A549 (cell line): ENCODE measurements around the gene TENM3. TPM values are rescaled to one million over a fixed set of nuclear protein-coding genes. Genes with fewer than 3 reads are reported as not detected.

Experiments
- ATAC-seq, 2 experiments: fragments of 200-7000 bp in 1 of 2; fragments of >200 bp in 1 of 2; cut with Nextera tagmentation in 1 of 2; cut with Tn5 transposase in 1 of 2; 3 replicates each; pipeline versions ENCODE4 v1.8.0 to v1.9.1; 2018 to 2020; ENCODE audit warnings: mild to moderate bottlenecking in 1 of 2, moderate library complexity in 1 of 2
- CTCF ChIA-PET: fragments of 300-600 bp; sonication (Branson Sonifier 250); formaldehyde crosslinking; extraction: SDS; loops from one replicate; lab custom pipeline; 2021; ENCODE audit warnings: antibody characterized with exemption, inconsistent platforms; lab: Yijun Ruan, JAX
- POLR2A ChIA-PET: fragments of 350-600 bp; formaldehyde crosslinking; extraction: SDS; loops from one replicate; lab custom pipeline; 2021; ENCODE audit warnings: antibody characterized with exemption, inconsistent platforms; lab: Yijun Ruan, JAX
- DNase-seq, 2 experiments: peaks; one replicate each; pipeline versions ENCODE4 v3.0.0 to v3.0.0-alpha.2; 2011 to 2016; ENCODE audit warnings: low read depth in 1 of 2, low spot score in 1 of 2
- FAIRE-seq: peaks from 2 replicates; lab custom pipeline; 2011; peaks lifted over from hg19 to GRCh38; lab: Jason Lieb, UNC
- H3K27ac ChIP-seq, 2 experiments: fragments of >200 bp; sonication (Bioruptor Twin); formaldehyde crosslinking; 3 replicates each; pipeline ENCODE4 v1.5.1; 2016 to 2017
- H3K4me1 ChIP-seq: fragments of >200 bp; sonication (Bioruptor Twin); formaldehyde crosslinking; 3 replicates; pipeline ENCODE4 v1.6.1; 2016
- H3K4me2 ChIP-seq: fragments of >200 bp; sonication (Bioruptor Twin); formaldehyde crosslinking; 3 replicates; pipeline ENCODE4 v1.6.1; 2016
- H3K4me3 ChIP-seq: fragments of >200 bp; sonication (Bioruptor Twin); formaldehyde crosslinking; 3 replicates; pipeline ENCODE4 v1.5.1; 2016
- H3K9me3 ChIP-seq: fragments of >200 bp; sonication (Bioruptor Twin); formaldehyde crosslinking; 3 replicates; pipeline ENCODE4 v1.6.1; 2016
- CBX2 ChIP-seq: fragments of 200-600 bp; sonication (generic); IDR thresholded peaks from 2 replicates; pipeline ENCODE4 v1.6.1; 2016; ENCODE audit warnings: low read depth, mild to moderate bottlenecking, borderline replicate concordance
- EP300 ChIP-seq, 2 experiments: fragments of >200 bp; sonication (Bioruptor Twin); formaldehyde crosslinking; IDR thresholded peaks; 2 replicates in 1 of 2; 3 replicates in 1 of 2; pipeline ENCODE4 v1.6.1; 2016 to 2017
- ESRRA ChIP-seq: fragments of 150-350 bp; IDR thresholded peaks from 2 replicates; pipeline ENCODE4 v1.6.1; 2014; ENCODE audit warnings: mild to moderate bottlenecking, low read length, borderline replicate concordance
- FOSL2 ChIP-seq, 2 experiments: fragments of 450-650 bp in 1 of 2; fragments of >200 bp in 1 of 2; sonication (Bioruptor Twin) in 1 of 2; formaldehyde crosslinking; IDR thresholded peaks; 2 replicates each; pipeline versions ENCODE4 v1.5.0 to v1.6.1; 2016 to 2020; ENCODE audit warnings: mild to moderate bottlenecking in 1 of 2, moderate library complexity in 1 of 2
- FOXS1 ChIP-seq: fragments of 250-450 bp; sonication (Bioruptor Pico); IDR thresholded peaks from 2 replicates; pipeline ENCODE4 v1.5.0; 2020; ENCODE audit warnings: mild to moderate bottlenecking, moderate library complexity
- GATA3 ChIP-seq: IDR thresholded peaks from 2 replicates; pipeline ENCODE4 v1.6.1; 2012; ENCODE audit warnings: borderline replicate concordance
- HDAC2 ChIP-seq: fragments of 200-600 bp; sonication (generic); IDR thresholded peaks from 2 replicates; pipeline ENCODE4 v1.6.1; 2016
- HOXA7 ChIP-seq: fragments of 250-450 bp; sonication (Bioruptor Pico); IDR thresholded peaks from 2 replicates; pipeline ENCODE4 v1.5.0; 2020; ENCODE audit warnings: mild to moderate bottlenecking, moderate library complexity
- HOXB13 ChIP-seq: fragments of 250-450 bp; sonication (Bioruptor Pico); IDR thresholded peaks from 2 replicates; pipeline ENCODE4 v1.5.0; 2020; ENCODE audit warnings: low read depth, mild to moderate bottlenecking, moderate library complexity
- KDM5A ChIP-seq: fragments of 200-600 bp; sonication (generic); IDR thresholded peaks from 2 replicates; pipeline ENCODE4 v1.6.1; 2016; ENCODE audit warnings: antibody characterized with exemption, mild to moderate bottlenecking
- NR3C1 ChIP-seq: fragments of >200 bp; sonication (Bioruptor Twin); formaldehyde crosslinking; IDR thresholded peaks from 3 replicates; pipeline ENCODE4 v1.6.1; 2017
- PHF8 ChIP-seq: fragments of 200-600 bp; sonication (generic); IDR thresholded peaks from 2 replicates; pipeline ENCODE4 v1.6.1; 2016; ENCODE audit warnings: low read depth, mild to moderate bottlenecking, antibody characterized with exemption, moderate library complexity, borderline replicate concordance
- RAD21 ChIP-seq, 2 experiments: fragments of >200 bp in 1 of 2; sonication (Bioruptor Twin) in 1 of 2; formaldehyde crosslinking in 1 of 2; IDR thresholded peaks in 1 of 2; conservative IDR thresholded peaks in 1 of 2; 2 replicates in 1 of 2; 3 replicates in 1 of 2; pipeline ENCODE4 v1.6.1; 2012 to 2018; ENCODE audit warnings: inconsistent platforms in 1 of 2
- SREBF2 ChIP-seq: fragments of 450-650 bp; IDR thresholded peaks from 2 replicates; pipeline ENCODE4 v1.6.1; 2014; ENCODE audit warnings: mild to moderate bottlenecking, moderate library complexity
- ZC3H11A ChIP-seq: fragments of 450-650 bp; IDR thresholded peaks from 2 replicates; pipeline ENCODE4 v1.6.1; 2014; ENCODE audit warnings: antibody characterized with exemption, mild to moderate bottlenecking
- ZNF302 ChIP-seq: fragments of 250-450 bp; sonication (Bioruptor Pico); IDR thresholded peaks from 2 replicates; pipeline ENCODE4 v1.9.0; 2021; ENCODE audit warnings: inconsistent platforms, mild to moderate bottlenecking, moderate library complexity
- ZSCAN20 ChIP-seq: fragments of 250-450 bp; sonication (Bioruptor Pico); IDR thresholded peaks from 2 replicates; pipeline ENCODE4 v1.8.0; 2022; ENCODE audit warnings: mild to moderate bottlenecking, moderate library complexity
- WGBS: methylation state at CpG from one replicate; pipeline ENCODE4 v1.1.6; 2017; ENCODE audit errors: missing lambda C conversion rate; 5-methylcytosine and 5-hydroxymethylcytosine counted together
- polyA plus RNA-seq, 4 experiments: library from polyadenylated mRNA; depleted of rRNA in 3 of 4; stranded (reverse); fragments of >200 nt; fragmentation: RNase III in 1 of 4; extraction: RNeasy Plus Mini Kit Qiagen cat#74134 plus additional on column Dnase treatment in 1 of 4; gene quantifications; 2 replicates in 3 of 4; 3 replicates in 1 of 4; pipeline ENCODE4 v1.2.3, GENCODE V29; 2011 to 2017
- TF ChIP-seq, protein P1 (sequence below): fragments of 150-350 bp; IDR thresholded peaks from 2 replicates; pipeline ENCODE4 v1.6.1; 2014; ENCODE audit warnings: low read depth, mild to moderate bottlenecking, low read length
- TF ChIP-seq, protein P2 (sequence below): IDR thresholded peaks from 2 replicates; pipeline ENCODE4 v1.6.1; 2012; ENCODE audit warnings: low read depth, borderline replicate concordance
- TF ChIP-seq, protein P3 (sequence below): fragments of 250-450 bp; sonication (Bioruptor Pico); IDR thresholded peaks from 2 replicates; pipeline ENCODE4 v1.5.0; 2020; ENCODE audit warnings: low read depth, mild to moderate bottlenecking, moderate library complexity
- TF ChIP-seq, protein P4 (sequence below): fragments of 250-450 bp; sonication (Bioruptor Pico); IDR thresholded peaks from 2 replicates; pipeline ENCODE4 v1.5.0; 2021; ENCODE audit warnings: mild to moderate bottlenecking, moderate library complexity, borderline replicate concordance
- TF ChIP-seq, protein P5 (sequence below): fragments of >200 bp; sonication (Bioruptor Twin); formaldehyde crosslinking; IDR thresholded peaks from 3 replicates; pipeline ENCODE4 v1.6.1; 2016
- TF ChIP-seq, protein P6 (sequence below): IDR thresholded peaks from 2 replicates; pipeline ENCODE4 v1.6.1; 2012

Gene TENM3
- polyA plus RNA-seq, 2 of the 4 experiments (the other 2 are of a cell fraction) = 2.4 to 7.3 TPM

DNA sequence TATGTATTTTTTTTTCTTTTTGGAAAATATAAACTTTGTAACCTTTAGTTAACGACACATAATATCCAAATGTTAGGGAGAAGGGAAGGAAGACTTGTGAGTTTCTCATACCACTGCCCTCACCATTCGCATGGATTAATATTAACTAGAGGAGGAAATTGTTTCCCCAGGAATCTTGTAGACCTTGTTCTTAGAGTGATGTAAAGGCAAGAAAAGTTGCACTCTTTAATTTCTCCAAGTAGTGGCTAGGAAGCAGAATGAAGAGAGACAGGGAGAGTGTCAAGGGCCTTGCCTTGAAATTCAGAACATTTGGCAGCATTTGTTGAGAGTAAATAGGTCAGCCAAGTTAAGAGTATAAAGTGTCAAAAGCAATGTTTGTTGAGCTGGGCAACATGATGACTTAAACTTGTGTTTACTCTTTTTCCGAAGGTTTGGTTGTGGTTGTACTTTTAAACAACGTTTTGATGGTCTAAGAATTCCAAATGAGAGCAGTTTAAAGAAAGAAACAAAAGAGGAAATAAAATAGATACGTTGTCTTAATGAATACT lies 105.7 kb downstream of the TENM3 start:
- Histone ChIP-seq H3K4me2 (no peak overlapping the region), H3K4me3 (no peak overlapping the region), H3K4me1 (no peaks in the 10 kb centered on the region), H3K27ac (no peak overlapping the region), H3K9me3 (no peaks in the 10 kb centered on the region)
- ChIA-PET CTCF (no interaction called here), POLR2A (no interaction called here)
- DNase-seq (no peak), FAIRE-seq (no peak), ATAC-seq (no peak)
- no peak for TF ChIP-seq PHF8
- no peak for TF ChIP-seq ESRRA
- TF ChIP-seq, protein P1, sequence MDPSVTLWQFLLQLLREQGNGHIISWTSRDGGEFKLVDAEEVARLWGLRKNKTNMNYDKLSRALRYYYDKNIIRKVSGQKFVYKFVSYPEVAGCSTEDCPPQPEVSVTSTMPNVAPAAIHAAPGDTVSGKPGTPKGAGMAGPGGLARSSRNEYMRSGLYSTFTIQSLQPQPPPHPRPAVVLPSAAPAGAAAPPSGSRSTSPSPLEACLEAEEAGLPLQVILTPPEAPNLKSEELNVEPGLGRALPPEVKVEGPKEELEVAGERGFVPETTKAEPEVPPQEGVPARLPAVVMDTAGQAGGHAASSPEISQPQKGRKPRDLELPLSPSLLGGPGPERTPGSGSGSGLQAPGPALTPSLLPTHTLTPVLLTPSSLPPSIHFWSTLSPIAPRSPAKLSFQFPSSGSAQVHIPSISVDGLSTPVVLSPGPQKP = no peak
- no peak for TF ChIP-seq RAD21 (conservative IDR thresholded peaks at IDR 0.05 in 1 of 2, IDR thresholded peaks at IDR 0.05 in 1 of 2)
- TF ChIP-seq, protein P2, sequence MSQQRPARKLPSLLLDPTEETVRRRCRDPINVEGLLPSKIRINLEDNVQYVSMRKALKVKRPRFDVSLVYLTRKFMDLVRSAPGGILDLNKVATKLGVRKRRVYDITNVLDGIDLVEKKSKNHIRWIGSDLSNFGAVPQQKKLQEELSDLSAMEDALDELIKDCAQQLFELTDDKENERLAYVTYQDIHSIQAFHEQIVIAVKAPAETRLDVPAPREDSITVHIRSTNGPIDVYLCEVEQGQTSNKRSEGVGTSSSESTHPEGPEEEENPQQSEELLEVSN = no peak
- TF ChIP-seq FOSL2 (IDR thresholded peaks at IDR 0.05) = no peak
- no peak for TF ChIP-seq FOSL2 (CRISPR knock-in tag; IDR thresholded peaks at IDR 0.05)
- TF ChIP-seq CBX2 = no peak
- WGBS = 13% methylated on average over 5 of the region's 5 CpGs

DNA sequence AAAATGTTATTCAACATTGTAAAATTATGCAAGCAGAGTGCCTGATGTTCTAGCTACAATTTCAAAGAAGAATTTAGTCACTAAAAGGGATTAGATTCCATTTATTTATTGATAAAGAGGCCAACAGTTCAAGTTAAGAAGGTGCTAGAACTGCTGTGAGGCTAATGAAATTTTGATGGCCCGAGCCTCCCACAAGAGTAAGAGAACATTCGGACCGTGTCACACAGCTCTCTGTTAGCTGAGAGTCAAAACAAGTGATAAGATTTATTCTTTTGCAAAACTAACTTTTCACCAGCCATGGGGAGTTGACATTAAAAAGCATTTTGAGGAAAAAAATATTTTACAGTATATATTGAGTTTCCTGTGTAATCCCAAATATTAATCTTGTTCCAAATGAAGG lies 106.8 kb downstream of the TENM3 start:
- TF ChIP-seq PHF8 (no peak), HOXA7 (no peak), EP300 (IDR thresholded peaks at IDR 0.05) (no peak), FOXS1 (CRISPR knock-in tag) (no peak), ZC3H11A (no peak), ZNF302 (CRISPR knock-in tag) (no peak), NR3C1 (no peak), HOXB13 (CRISPR knock-in tag) (no peak)
- TF ChIP-seq, protein P3, sequence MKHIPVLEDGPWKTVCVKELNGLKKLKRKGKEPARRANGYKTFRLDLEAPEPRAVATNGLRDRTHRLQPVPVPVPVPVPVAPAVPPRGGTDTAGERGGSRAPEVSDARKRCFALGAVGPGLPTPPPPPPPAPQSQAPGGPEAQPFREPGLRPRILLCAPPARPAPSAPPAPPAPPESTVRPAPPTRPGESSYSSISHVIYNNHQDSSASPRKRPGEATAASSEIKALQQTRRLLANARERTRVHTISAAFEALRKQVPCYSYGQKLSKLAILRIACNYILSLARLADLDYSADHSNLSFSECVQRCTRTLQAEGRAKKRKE (CRISPR knock-in tag) = no peak
- ChIA-PET CTCF (no interaction called here), POLR2A (no interaction called here)
- Histone ChIP-seq H3K4me1 (no peaks in the 10 kb centered on the region), H3K9me3 (no peaks in the 10 kb centered on the region), H3K27ac (no peak overlapping the region), H3K4me2 (no peak overlapping the region), H3K4me3 (no peak overlapping the region)
- DNase-seq (no peak), FAIRE-seq (no peak), ATAC-seq (no peak)
- WGBS = 23% methylated on average over 3 of the region's 3 CpGs

DNA sequence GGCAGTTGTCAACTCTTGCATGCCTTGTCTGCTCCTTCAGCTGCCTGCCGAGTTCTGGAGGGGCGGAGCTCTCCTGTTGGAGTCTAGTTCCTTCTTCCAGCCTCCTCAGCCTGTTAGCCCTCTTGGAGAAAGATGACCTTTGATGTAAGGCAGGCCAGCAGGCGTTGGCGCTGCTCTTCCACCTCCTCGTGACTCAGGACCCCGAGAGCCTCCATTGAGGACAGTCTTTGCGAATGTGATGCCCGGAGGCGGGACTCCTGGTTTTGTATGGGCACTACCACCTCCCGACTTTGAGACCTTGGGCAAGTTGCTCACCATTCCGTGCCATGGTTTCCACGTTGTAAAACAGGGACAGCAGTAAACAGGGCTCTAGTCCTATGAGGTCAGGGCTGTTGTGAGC lies 108.3 kb downstream of the TENM3 start:
- Histone ChIP-seq H3K4me1 (no peaks in the 10 kb centered on the region), H3K4me3 (no peak overlapping the region), H3K27ac (no peak overlapping the region), H3K4me2 (no peak overlapping the region), H3K9me3 (no peaks in the 10 kb centered on the region)
- FAIRE-seq (no peak), DNase-seq (no peak), ATAC-seq (no peak)
- TF ChIP-seq ZSCAN20 (no peak), GATA3 (no peak), HDAC2 (no peak), SREBF2 (no peak), RAD21 (conservative IDR thresholded peaks at IDR 0.05 in 1 of 2, IDR thresholded peaks at IDR 0.05 in 1 of 2) (no peak), HOXA7 (no peak), KDM5A (no peak)
- TF ChIP-seq, protein P4, sequence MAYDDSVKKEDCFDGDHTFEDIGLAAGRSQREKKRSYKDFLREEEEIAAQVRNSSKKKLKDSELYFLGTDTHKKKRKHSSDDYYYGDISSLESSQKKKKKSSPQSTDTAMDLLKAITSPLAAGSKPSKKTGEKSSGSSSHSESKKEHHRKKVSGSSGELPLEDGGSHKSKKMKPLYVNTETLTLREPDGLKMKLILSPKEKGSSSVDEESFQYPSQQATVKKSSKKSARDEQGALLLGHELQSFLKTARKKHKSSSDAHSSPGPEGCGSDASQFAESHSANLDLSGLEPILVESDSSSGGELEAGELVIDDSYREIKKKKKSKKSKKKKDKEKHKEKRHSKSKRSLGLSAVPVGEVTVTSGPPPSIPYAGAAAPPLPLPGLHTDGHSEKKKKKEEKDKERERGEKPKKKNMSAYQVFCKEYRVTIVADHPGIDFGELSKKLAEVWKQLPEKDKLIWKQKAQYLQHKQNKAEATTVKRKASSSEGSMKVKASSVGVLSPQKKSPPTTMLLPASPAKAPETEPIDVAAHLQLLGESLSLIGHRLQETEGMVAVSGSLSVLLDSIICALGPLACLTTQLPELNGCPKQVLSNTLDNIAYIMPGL (CRISPR knock-in tag) = no peak
- TF ChIP-seq, protein P5, sequence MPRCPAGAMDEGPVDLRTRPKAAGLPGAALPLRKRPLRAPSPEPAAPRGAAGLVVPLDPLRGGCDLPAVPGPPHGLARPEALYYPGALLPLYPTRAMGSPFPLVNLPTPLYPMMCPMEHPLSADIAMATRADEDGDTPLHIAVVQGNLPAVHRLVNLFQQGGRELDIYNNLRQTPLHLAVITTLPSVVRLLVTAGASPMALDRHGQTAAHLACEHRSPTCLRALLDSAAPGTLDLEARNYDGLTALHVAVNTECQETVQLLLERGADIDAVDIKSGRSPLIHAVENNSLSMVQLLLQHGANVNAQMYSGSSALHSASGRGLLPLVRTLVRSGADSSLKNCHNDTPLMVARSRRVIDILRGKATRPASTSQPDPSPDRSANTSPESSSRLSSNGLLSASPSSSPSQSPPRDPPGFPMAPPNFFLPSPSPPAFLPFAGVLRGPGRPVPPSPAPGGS = no peak
- TF ChIP-seq, protein P6, sequence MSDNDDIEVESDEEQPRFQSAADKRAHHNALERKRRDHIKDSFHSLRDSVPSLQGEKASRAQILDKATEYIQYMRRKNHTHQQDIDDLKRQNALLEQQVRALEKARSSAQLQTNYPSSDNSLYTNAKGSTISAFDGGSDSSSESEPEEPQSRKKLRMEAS = no peak
- 21% methylated on average over 11 of the region's 12 CpGs for WGBS
- ChIA-PET POLR2A (no interaction called here), CTCF (no interaction called here)
